ENCODE measurements around the gene SGCD.

SGCD gene

DNA sequence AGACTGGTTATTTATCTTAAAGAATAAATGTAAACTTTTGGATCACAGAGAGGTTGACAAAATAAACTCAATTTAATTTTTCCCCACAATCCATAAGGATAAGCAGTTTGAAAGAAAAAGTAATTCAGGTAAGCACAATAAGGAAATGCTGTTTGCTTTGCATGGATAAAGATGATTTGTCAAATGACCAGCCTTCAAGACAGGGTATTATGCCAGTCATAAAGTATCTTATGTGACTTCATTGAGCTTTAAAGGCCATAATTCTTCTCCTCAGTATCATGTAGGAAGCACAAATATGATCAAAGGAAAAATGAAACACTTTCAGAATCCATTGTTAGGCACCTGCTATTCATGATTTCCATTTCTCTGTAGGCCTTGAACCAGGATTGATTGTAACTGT lies 342.5 kb downstream of the SGCD start:
- intact Hi-C loops (cut with DNase I), result no loop called here
- no peak for DNase-seq

DNA sequence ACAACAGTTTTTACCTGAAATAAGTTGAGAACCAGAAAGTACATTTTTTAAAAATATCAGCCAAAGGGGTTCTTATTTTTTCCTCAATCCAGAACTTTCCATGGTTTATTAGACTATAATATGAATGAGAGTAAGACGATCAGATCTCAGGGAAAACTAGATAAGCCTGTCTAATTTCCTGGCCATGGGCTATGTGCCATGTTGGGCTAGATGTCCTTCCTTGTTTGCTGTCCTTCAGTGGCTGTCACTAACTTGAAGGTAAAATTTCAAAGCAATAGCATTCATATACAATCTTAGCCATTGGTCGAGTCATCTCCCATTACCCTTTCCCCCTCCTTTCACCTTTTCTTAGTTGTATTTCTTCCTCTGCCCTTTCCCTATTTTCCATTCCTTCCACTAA lies 343.7 kb downstream of the SGCD start:
- no peak for DNase-seq

DNA sequence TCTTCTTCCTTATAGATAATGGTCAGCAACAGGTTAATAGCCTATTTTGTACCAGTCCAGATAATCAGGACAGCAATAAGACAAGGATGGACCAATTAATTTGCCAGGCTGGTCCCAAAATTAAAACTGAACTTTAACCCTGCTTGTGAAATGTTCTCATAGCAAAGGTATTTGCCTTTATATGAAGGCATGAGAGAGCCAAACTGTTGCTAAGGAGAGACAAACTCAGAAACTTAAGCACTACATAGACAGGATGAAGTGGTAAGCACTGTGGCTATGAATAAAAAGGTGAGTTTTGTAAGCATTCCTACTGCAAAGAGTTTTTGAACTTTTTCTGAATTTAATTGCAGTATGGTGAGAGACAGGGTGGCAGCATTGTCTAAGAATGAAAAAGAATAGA lies 348.4 kb downstream of the SGCD start:
- intact Hi-C loops (cut with DNase I), result no loop called here
- DNase-seq, result no peak

More for the DNA sequence above, 343.7 kb downstream of the SGCD start:
- intact Hi-C loops (cut with DNase I), result no loop called here

DNA sequence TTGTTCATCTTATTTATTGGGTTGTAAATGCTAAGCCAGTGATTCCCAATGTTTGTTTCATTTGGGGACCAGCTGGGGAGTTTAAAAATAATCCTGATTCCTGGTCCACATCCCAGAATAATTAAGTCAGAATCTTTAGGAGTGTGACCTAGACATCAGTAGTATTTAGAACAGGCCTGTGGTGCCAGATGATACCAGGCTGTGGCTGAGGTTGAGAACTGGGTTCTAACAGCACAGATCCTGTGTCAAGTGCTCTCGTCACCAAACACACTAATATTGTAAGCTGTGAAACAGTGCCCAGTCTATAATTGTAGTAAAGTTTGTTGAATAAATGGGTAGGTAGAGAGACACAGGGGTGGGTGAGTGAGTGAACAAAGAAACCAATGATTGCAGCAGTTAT lies 351.0 kb downstream of the SGCD start:
- intact Hi-C loops (cut with DNase I), result no loop called here
- DNase-seq, result no peak

DNA sequence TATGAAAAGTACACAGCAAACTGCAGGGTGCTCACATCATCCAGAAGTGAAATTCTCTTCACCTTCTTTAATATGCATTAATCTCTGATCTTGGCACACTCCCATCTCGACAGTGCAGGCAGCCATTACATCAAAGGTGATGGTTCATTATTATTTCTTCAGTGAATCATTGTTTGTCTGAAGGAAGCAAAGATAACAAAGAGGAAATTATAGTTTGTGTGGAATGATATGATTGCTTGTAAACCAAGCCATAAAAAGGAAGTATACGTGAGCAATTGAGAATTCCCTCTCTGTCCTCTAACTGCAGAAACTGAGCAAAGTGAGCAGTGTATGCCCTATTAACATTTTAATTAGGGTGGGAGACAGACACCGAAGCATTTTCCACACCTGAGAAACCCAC lies 351.5 kb downstream of the SGCD start:
- intact Hi-C loops (cut with DNase I), result no loop called here
- no peak for DNase-seq

DNA sequence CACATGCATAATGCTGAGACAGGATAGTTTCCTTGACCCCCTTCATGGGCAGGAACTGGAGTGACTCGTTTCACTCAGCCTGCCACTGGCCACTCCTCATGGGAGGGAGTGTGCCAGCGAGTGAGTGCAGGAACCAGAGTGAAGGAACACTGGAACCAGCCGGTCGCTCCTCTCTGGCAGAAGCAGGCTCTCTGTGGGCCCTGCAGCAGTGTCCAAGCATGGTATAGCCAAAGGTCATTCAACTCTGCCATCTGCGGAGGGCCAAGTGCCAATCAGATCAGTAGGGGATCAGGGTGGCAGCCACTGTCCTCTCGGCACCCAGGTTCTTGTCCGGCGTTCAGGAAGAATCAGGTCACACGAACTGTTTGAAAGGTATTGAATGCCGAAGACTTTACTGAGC lies 353.9 kb downstream of the SGCD start:
- intact Hi-C loops (cut with DNase I), result no loop called here
- DNase-seq, result peak in 2 of 10 donors; percentile 56 to 67

DNA sequence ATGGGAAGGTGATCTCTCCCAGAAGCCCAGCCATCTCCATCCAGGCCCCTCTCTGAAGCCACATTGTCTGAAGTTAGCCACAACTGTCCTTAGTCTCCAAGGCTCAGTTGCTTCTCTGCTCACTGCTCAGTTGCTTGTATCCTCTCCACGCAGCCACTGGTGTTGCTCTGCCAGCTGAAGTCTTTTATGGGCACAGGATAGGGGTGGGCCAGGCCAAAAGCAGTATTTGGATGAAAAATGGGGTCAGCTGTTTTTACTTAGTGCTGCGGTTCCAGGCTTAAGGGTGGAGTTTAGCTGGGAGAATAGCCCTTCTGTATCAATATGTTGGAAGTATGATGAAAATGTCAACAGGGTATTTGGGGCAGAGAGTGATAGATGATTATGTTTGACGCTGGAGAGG lies 354.3 kb downstream of the SGCD start:
- DNase-seq, result peak in 2 of 10 donors; percentile 4 to 32
- intact Hi-C loops (cut with DNase I), result no loop called here

DNA sequence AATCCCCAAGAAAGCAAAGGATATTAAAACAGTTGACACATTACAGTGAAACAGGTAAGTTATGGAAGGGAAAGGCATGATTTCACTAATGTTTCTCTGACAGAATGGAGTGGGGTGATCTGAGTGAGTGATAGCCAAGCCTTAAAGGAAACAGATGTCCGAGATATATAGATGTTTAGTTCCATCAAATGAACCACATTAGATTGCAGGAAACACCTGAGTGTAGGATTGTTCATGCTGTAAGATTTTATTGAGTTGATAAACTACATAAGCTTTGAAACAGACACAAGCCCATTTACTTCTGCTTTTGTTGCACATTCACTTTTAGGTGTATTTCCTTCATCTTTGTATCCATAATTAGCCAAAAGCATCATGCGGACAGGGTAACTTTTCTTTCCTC lies 356.0 kb downstream of the SGCD start:
- intact Hi-C loops (cut with DNase I), result no loop called here
- DNase-seq, result no peak

DNA sequence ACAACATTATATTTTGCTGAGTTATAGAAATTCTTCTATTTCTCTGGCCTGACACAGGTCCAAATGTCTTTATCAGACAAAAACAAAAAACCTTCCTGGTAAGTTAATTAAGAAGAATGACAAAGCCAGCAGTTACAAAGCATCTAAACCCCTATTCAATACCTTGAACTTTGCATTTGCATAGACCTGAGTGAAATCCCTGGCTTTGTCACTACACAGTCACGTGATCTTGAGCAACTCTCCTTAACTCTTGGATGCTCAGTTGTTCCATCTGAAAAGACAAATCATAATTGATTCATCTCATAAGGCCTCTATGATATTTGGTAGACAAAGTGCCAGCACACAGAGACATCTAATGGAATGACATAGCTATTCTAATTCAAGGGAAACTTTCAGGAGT lies 356.5 kb downstream of the SGCD start:
- DNase-seq, result no peak
- intact Hi-C loops (cut with DNase I), result no loop called here

DNA sequence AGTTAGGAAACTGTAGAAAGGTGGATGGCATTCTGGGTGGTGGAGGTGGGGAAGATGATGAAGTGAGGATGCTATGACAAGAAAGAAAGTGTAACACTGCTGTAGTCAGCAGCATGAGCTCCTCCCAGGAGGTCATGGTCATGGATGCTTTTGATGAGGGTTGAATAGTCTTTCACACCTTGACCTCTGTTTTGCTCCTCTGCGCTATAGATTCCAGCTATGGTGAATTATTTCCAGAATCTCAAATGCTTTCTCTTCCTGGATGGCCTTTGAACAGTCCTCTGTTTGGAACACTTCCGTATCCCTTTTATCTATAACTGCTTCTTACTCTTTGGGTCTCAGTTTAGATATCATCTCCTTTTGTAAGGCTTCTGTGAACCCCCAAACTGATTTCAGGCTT lies 357.3 kb downstream of the SGCD start:
- DNase-seq, result no peak
- intact Hi-C loops (cut with DNase I), result no loop called here

DNA sequence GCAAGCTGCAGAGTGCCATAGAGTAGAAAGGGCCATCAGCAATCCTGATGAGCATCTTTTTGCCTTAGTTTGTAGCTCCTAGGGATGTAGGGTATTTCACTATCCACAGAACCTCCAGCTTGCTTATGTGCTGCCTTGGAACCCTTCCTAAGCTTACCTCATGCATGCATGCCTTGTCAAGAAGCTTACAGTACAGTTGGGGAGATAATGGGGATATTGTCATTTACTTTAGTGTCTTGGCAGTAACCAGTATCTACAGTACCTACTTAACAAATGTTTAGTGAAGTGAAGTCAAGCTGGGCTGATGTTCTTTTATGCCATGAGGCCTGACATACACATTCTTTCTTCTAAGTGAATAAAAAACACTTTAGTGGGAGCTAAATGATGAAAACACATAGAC lies 358.5 kb downstream of the SGCD start:
- intact Hi-C loops (cut with DNase I), result no loop called here
- DNase-seq, result no peak

DNA sequence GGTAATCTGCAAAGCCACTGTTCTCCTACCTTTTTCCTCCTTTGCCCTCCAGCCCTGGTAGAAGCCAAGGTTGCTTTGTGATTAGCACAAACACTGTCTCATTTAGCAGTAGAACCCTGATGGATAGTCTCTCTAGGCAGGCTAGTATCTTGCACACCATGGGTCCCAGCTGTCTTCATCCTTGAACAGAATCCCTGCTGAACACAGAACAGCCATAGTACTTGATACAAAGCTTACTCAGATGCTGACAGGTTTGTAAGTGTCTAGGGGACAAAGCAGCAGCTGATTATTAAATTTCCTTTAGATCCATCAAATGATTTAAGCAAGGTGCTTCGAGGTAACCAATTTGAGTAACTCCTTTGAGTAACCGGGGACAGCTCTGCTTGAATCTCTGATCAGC lies 359.4 kb downstream of the SGCD start:
- intact Hi-C loops (cut with DNase I), result no loop called here
- no peak for DNase-seq

DNA sequence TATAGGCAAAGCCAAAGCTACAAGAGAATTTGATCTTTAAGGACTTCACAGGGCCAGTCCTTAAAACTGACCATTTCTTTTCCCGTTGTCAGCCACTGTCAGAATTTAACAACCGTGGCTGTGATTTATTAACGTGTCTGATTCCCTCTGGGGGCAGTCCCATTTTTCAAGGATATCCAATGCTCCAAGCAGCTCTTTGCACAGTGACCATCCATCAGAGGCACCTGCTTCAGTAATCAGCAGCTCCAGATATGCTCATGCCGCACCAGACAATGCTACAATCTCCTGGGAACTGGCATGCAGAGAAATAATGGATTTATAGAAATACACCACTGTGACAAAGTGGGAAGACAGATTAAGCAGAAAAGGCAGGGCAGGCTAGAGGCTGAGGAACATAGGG lies 359.8 kb downstream of the SGCD start:
- DNase-seq, result no peak
- intact Hi-C loops (cut with DNase I), result no loop called here

DNA sequence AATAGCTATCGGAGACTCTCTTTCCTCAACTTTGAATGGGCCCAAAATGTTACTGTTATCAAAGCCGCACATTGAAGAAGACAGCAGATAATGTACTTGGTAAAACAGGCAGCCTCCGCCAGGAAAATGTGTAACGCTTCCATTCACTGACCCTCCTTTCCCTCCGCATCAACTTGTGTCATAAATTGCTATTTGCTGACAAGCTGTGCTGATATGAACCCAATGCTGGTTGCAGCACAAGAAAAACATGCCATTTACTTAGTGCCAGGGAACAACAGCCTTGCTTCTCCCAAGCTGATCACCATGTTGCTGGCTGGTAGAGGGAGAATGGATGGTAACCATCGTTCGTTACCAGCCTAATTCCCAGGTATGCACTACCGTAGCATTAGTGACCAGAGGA lies 360.6 kb downstream of the SGCD start:
- intact Hi-C loops (cut with DNase I), result no loop called here
- no peak for DNase-seq

DNA sequence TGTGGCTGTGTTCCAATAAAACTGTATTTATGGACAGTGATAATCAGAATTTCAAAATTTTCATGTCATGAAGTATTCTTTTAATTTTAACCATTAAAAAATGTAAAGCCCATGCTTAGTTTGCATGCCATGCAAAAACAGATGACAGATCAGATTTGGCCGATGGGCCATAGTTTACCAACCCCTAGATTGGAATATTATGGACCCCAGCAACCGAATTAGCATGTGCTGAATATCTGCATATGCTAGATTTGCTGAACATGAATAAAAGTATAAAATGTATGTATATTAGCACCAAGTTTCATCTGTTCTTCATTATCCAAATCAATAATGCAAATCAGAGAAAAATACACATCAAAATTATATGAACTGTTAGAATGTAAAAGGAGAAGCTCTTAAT lies 364.6 kb downstream of the SGCD start:
- intact Hi-C loops (cut with DNase I), result no loop called here
- no peak for DNase-seq

DNA sequence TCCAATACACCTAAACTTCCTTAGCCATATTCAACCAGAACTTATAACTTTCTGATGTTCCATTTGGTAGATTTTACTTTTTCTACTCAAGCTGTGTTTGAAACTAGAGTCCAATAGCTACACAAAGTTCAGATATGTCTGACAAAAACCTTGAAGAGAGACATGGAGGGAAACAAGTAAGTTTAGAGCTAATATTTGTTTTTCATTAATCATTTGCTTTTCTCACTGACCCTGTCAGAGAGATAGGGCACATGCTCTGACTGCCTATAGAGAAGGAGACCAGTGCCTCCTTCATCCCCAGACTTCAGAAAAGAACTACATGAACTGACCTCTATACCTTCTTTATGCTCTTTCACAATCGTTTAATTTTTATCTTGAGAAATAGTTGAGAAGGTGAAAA lies 366.1 kb downstream of the SGCD start:
- intact Hi-C loops (cut with DNase I), result no loop called here
- DNase-seq, result no peak

DNA sequence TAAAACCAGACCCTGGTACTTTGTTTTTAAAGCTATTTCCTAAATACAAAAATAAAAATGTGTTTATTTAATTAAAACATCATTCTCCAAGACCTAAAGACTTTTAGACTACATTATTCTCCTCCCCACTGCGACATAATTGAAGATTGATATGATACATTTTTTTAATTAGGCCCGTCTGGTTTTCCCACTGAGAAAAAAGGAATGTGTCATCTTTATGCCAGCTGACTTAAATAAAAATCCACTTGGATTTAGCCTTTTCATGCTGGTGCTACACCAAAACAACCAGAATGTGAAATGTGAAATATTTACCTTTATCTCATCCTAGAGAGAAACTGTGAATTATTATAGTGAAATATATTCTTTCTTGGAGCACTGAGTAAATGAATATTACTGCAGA lies 367.6 kb downstream of the SGCD start:
- intact Hi-C loops (cut with DNase I), result no loop called here
- no peak for DNase-seq

DNA sequence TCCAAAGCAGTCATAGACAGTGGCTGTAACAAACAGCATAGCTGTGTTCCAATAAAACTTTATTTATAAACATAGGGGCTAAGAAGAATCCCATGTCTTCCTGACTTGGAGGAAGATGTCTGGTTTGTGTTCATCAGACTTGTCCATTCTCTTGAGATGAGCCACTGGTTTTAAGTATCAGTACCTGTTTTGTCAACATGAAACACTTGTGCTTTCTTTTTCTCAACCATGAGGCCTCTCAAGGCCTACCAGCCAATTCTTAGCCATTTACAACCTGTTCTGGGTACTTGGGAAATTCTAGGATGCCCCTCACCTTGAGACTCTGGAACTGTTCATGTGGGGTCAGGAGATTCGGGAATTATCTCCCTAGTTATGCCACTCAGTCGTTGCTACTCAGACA lies 368.8 kb downstream of the SGCD start:
- DNase-seq, result no peak
- intact Hi-C loops (cut with DNase I), result no loop called here

DNA sequence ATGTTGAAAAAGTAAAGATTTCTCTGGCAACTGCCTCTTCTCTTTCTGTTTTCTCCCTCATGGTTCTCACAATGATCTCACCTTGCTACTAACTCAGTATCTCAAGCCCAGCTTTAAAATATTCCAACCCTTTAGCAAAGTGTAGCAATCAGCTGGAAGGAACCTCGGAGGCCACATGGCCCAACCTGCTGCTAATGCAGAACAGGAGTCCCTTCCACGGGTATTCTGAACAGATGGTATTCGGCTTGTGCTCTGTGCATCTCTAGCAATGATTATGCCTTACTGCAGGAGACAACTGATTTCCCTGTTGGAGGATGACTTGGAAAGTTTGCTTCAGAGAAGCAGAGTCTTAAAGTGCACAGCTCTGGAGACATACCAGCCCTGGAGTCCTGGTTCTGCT lies 371.4 kb downstream of the SGCD start:
- intact Hi-C loops (cut with DNase I), result no loop called here
- DNase-seq, result peak in 1 of 10 donors; percentile 11

DNA sequence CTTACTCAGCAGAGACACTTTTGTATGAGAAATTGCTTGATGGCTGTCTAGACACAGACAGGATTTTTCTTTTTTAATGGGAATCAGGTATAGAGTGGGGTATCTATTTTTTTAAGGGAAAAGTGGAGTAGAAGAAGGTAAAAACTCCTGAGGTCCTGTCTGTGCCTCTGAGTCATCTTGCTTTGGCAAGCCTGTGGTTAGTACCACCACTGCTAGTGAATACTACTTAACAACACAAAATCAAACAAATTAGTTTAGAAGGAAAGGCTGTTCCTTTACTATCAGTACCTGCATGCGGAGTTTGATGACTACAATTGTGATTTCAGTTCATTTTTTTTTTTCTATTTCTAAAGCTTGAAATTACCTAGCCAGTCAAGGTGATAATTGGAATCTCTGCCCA lies 372.2 kb downstream of the SGCD start:
- intact Hi-C loops (cut with DNase I), result no loop called here
- DNase-seq, result no peak

DNA sequence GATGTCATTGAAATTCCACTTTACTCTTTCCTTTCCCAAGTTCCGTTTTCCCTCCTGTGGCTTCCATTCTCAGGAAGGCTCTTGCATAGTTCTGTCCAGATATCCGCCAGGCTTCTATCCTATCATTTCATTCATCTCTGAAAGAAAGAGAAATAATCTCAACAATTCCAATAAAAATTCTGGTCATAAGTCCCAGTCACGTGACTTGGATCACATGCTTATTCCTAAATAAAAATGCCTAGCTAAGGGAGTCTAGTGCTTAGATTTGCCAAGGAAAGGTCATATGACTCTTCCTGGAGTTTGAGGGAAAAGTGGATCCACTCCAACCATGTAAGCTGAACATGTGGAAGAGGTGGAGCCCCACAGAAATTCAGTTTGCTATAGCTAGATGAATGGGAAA lies 377.2 kb downstream of the SGCD start:
- intact Hi-C loops (cut with DNase I), result no loop called here

DNA sequence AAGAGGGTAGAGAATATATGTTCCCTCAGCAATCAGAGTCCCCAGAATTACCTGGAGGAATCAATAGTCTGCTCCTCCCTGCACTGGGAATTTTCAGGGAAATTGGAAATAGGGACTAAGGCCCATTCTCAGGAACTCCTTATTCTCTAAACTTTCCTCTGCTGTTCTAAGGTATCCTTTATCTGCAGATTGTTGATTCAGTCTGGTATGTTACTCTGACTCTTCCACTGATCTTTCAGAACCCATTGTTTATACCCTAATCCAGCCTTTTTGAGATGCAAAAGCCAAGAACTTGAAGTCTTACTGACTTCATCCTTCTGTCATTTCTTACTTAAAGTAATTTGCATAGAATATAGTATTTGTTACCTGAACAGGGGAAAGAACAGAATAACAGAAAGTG lies 379.7 kb downstream of the SGCD start:
- DNase-seq, result no peak
- intact Hi-C loops (cut with DNase I), result no loop called here

More for the DNA sequence above, 377.2 kb downstream of the SGCD start:
- no peak for DNase-seq

DNA sequence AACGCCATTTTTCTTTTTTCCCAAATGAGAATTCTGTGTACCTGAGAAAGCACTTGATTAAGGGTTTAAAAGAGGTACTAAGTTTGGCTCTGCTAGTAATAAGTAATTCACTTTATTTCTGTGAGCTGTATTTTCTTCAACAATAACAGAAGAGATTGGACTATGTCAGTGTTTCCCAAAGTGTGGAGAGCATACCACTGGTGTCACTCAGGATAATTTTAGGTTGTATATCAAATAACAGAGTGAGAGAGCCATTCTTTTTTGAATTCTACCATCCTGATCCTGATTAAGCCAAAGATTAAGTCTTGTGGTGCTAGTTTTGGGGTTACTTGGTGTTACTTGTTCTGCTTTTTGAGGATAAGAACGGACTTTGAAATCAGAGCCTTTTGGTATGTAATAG lies 380.8 kb downstream of the SGCD start:
- intact Hi-C loops (cut with DNase I), result no loop called here
- no peak for DNase-seq

DNA sequence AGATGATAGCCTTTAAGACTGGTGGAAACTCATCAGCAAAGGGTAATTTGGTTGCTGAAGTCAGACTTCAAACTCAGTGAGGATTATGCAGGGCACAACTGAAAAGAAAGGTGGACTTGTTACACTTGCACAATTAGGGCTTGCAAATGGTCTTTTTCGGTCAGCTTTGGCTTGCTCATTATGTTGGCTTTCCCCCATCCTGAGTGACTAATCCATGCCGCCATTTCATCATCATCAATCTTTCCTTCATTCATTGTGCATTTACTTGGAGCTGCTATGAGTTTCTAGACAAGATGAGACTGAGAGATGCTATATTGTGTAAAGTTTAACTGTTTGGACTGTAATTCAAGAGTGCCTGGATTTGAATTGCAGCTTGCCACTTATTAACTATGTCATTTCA lies 388.3 kb downstream of the SGCD start:
- intact Hi-C loops (cut with DNase I), result no loop called here
- no peak for DNase-seq

All from posterior cingulate gyrus (tissue), 11 donors.